Natural killer cell (primary cell): Measurements from ENCODE around the gene KCNQ1OT1. TPM values are rescaled to one million over a fixed set of nuclear protein-coding genes. Genes with fewer than 3 reads are reported as not detected.

Experiments used
- ATAC-seq, 3 donors: fragments of 150-1000 bp in 2 of 3; fragments of 200-7000 bp in 1 of 3; cut with Tn5 transposase; 1 replicate in 1 of 3; 2 replicates in 2 of 3; pipeline ENCODE4 v1.10.0; 2021; ENCODE audit warnings: mild to moderate bottlenecking in 2 of 3, moderate library complexity in 2 of 3
- DNase-seq, 2 donors: peaks; one replicate each; pipeline versions ENCODE4 v3.0.0 to v3.0.0-alpha.2; 2013 to 2021; ENCODE audit warnings: mixed read lengths in 1 of 2
- H3K27ac ChIP-seq: one replicate; pipeline ENCODE4 v1.5.1; 2013; ENCODE audit warnings: mild to moderate bottlenecking, low read length
- H3K27me3 ChIP-seq: one replicate; pipeline ENCODE4 v1.6.1; 2013; ENCODE audit warnings: low read length; ENCODE audit not compliant: control insufficient read depth, insufficient read depth
- H3K36me3 ChIP-seq: one replicate; pipeline ENCODE4 v1.6.1; 2013; ENCODE audit warnings: low read length; ENCODE audit not compliant: control insufficient read depth, insufficient read depth
- H3K4me1 ChIP-seq: one replicate; pipeline ENCODE4 v1.6.1; 2013; ENCODE audit warnings: low read length; ENCODE audit not compliant: control insufficient read depth, insufficient read depth
- H3K4me3 ChIP-seq: one replicate; pipeline ENCODE4 v1.5.1; 2013; ENCODE audit warnings: low read length
- H3K9me3 ChIP-seq: one replicate; pipeline ENCODE4 v1.6.1; 2013; ENCODE audit warnings: low read length; ENCODE audit not compliant: control insufficient read depth, insufficient read depth
- H3K27ac Mint-ChIP-seq, 2 donors: one replicate each; pipeline ENCODE4 v1.8.0; 2022; ENCODE audit warnings: mild to moderate bottlenecking in 2 of 2, mixed read lengths in 2 of 2, moderate library complexity in 1 of 2
- H3K27me3 Mint-ChIP-seq, 2 donors: one replicate each; pipeline ENCODE4 v1.8.0; 2022; ENCODE audit warnings: low read depth in 2 of 2, mixed read lengths in 2 of 2
- H3K36me3 Mint-ChIP-seq: one replicate; pipeline ENCODE4 v1.8.0; 2022; ENCODE audit warnings: mixed read lengths
- H3K4me1 Mint-ChIP-seq, 2 donors: one replicate each; pipeline ENCODE4 v1.8.0; 2022; ENCODE audit warnings: mixed read lengths in 2 of 2
- H3K4me3 Mint-ChIP-seq: one replicate; pipeline ENCODE4 v1.8.0; 2022; ENCODE audit warnings: mild to moderate bottlenecking, moderate library complexity, mixed read lengths
- H3K9me3 Mint-ChIP-seq, 2 donors: one replicate each; pipeline ENCODE4 v1.8.0; 2022; ENCODE audit warnings: mixed read lengths in 2 of 2
- WGBS: methylation state at CpG from one replicate; pipeline ENCODE4 v1.1.7; 2013; ENCODE audit warnings: missing lambda C conversion rate; ENCODE audit not compliant: insufficient coverage; 5-methylcytosine and 5-hydroxymethylcytosine counted together
- intact Hi-C: fragments of 100-400 bp; cut with micrococcal nuclease; formaldehyde crosslinking; loops from one replicate; pipeline ENCODE4 v1.14.2; 2022
- total RNA-seq, 4 donors: library from RNA; stranded (reverse); fragments of 120-200 nt in 1 of 4; gene quantifications; one replicate each; pipeline versions ENCODE4 v1.2.3 to v1.2.4, GENCODE V29; 2013 to 2022
- TF ChIP-seq, protein P1 (sequence below): fragments of 200-600 bp; IDR thresholded peaks from one replicate; pipeline ENCODE4 v1.8.0; 2022; ENCODE audit warnings: antibody characterized with exemption

The KCNQ1OT1 gene
- total RNA-seq, 3 donors from 2014 or later (not counting 1 experiment from before 2014, with no cell fraction given) = 0.72 to 0.78 (median 0.75) TPM

DNA sequence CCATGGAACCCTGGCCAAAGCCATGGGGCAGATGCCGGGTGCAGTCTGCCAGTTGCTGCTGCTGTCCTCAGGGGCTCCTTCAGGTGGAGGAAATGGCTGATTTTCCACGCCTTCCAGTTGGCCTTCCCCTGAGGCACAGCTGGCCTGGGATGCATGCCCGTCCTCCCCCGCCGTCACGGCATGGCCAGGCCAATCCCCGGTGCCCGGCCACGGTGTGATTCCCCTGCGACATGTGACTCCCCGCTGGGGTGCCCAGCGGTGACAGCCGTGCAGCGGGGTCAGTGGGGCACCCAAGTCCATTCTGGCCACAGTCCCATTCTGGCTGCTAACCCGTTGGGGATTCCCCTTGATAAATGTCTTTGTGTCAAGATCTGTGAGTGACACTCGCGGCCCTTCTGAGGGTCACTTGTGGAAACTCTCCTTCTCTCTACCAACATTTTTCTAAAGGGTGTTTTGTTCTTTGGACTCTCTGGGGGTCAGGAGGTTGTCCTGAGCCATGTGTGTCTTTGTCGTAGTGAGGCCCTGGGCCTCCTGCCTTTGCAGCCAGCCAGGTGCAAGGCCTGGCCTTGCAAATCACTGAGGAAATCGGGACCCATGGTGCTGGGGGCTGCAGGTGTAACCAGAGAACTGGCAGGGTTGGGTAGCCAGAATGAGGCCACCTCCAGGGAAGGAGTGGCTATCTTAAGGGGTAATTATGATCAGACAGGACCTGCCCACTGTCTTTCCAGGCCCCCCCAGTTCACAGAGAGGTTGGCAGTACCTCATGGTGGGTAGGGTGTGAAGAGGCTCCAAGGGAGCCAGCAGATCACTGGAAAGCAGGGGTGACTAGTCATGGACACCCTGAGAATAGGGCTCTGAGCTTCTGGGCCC is 37.1 kb downstream of the KCNQ1OT1 start:
- H3K9me3 ChIP-seq = peaks cover 5% of the 10 kb centered on the region
- H3K27ac ChIP-seq = no peak overlapping the region
- ATAC-seq (no peak), DNase-seq (no peak)
- TF ChIP-seq, protein P1, sequence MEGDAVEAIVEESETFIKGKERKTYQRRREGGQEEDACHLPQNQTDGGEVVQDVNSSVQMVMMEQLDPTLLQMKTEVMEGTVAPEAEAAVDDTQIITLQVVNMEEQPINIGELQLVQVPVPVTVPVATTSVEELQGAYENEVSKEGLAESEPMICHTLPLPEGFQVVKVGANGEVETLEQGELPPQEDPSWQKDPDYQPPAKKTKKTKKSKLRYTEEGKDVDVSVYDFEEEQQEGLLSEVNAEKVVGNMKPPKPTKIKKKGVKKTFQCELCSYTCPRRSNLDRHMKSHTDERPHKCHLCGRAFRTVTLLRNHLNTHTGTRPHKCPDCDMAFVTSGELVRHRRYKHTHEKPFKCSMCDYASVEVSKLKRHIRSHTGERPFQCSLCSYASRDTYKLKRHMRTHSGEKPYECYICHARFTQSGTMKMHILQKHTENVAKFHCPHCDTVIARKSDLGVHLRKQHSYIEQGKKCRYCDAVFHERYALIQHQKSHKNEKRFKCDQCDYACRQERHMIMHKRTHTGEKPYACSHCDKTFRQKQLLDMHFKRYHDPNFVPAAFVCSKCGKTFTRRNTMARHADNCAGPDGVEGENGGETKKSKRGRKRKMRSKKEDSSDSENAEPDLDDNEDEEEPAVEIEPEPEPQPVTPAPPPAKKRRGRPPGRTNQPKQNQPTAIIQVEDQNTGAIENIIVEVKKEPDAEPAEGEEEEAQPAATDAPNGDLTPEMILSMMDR = no peak
- H3K27me3 Mint-ChIP-seq = peaks cover 5 to 16% of the 10 kb centered on the region in 2 donors
- H3K4me1 ChIP-seq = no peaks in the 10 kb centered on the region
- 93% methylated on average over 17 of the region's 19 CpGs for WGBS
- no peaks in the 10 kb centered on the region for H3K36me3 ChIP-seq
- no peaks in the 10 kb centered on the region for H3K4me1 Mint-ChIP-seq
- no peak overlapping the region for H3K4me3 Mint-ChIP-seq
- H3K36me3 Mint-ChIP-seq = no peaks in the 10 kb centered on the region
- H3K27ac Mint-ChIP-seq = no peak overlapping the region
- intact Hi-C loops = no loop called here
- H3K9me3 Mint-ChIP-seq = peaks cover 0 to 6% of the 10 kb centered on the region in 2 donors
- H3K27me3 ChIP-seq = no peaks in the 10 kb centered on the region
- H3K4me3 ChIP-seq = no peak overlapping the region

DNA sequence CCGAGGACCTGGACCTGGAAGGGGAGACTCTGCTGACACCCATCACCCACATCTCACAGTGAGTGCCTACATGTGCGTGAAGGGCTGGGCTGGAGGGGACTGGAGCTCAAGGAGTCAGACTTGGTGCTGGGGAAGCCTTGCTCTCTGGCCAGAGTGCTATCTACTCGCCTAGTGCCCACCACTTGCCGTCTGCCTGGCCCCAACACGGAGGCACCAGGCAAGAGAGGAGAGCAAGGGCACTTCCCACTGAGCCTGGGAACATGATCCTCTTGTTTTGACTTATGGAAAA is 37.8 kb downstream of the KCNQ1OT1 start:
- TF ChIP-seq, protein P1 = no peak
- no peaks in the 10 kb centered on the region for H3K4me1 ChIP-seq
- H3K9me3 Mint-ChIP-seq = peaks cover 0 to 6% of the 10 kb centered on the region in 2 donors
- H3K27me3 ChIP-seq = no peaks in the 10 kb centered on the region
- DNase-seq = no peak
- H3K4me1 Mint-ChIP-seq = no peaks in the 10 kb centered on the region
- H3K4me3 Mint-ChIP-seq = no peak overlapping the region
- H3K27ac Mint-ChIP-seq = no peak overlapping the region
- H3K27me3 Mint-ChIP-seq = peaks cover 5 to 23% of the 10 kb centered on the region in 2 donors
- H3K36me3 ChIP-seq = no peaks in the 10 kb centered on the region
- H3K9me3 ChIP-seq = peaks cover 5% of the 10 kb centered on the region
- no peak for ATAC-seq
- intact Hi-C loops = no loop called here
- no peak overlapping the region for H3K27ac ChIP-seq
- no peaks in the 10 kb centered on the region for H3K36me3 Mint-ChIP-seq
- WGBS = 94% methylated on average over 5 of the region's 5 CpGs
- no peak overlapping the region for H3K4me3 ChIP-seq

DNA sequence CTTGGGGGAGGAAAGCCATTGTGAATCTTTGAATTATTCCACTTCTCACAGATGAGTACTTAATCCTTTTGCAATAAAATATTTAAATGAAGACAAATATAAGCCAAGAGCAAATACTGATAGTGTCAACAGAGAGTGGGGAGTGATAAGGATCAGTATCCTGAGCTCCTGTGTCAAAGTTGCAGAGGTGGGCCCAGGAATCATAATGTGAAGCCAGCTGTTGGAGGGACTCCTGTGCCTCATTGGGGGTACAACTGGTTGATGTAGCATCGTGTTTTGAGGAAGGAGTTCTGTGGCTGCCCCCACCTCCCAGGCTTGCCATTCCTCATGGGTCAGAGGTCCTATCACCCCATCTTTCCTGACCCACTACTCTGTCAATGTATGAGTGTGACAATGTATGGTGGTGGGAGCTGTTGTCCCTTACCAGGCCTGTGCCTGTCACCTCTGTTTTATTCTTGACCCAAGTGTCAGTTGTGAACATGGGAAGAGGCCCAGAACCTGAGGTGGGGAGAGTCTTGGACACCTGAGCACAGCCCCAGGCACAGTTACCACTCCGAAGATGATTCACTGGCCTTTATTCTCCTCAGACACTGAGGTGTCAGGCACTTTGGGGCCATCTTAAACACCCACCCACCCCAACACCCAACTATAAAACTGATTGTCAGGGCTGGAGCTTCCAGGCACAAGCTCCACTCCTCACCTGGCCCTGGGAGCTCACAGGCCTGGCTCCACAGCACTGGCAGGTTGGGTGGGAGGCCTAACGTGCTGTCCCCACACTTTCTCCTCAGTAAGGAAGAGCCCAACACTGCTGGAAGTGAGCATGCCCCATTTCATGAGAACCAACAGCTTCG is 38.4 kb downstream of the KCNQ1OT1 start:
- no peak overlapping the region for H3K27ac Mint-ChIP-seq
- ATAC-seq (no peak), DNase-seq (no peak)
- Histone ChIP-seq H3K27ac (no peak overlapping the region), H3K4me3 (no peak overlapping the region), H3K9me3 (peaks cover 5% of the 10 kb centered on the region), H3K4me1 (no peaks in the 10 kb centered on the region), H3K36me3 (no peaks in the 10 kb centered on the region), H3K27me3 (no peaks in the 10 kb centered on the region)
- H3K9me3 Mint-ChIP-seq = peaks cover 0 to 6% of the 10 kb centered on the region in 2 donors
- no peaks in the 10 kb centered on the region for H3K36me3 Mint-ChIP-seq
- no peak overlapping the region for H3K4me3 Mint-ChIP-seq
- WGBS = 79% methylated on average over 4 of the region's 4 CpGs
- H3K4me1 Mint-ChIP-seq = no peaks in the 10 kb centered on the region
- peaks cover 5 to 29% of the 10 kb centered on the region in 2 donors for H3K27me3 Mint-ChIP-seq
- TF ChIP-seq, protein P1 = no peak
- intact Hi-C loops = no loop called here
